ENCODE data around the gene FXYD1. TPM values are rescaled to one million over a fixed set of nuclear protein-coding genes. Genes with fewer than 3 reads are reported as not detected.
A peak's percentile ranks its signal among the peaks of the same experiment; 100 is the strongest.
"Not testable (repeated sequence)": the region's sequence is repeated elsewhere in the genome, so short reads cannot be mapped to it uniquely, and the experiment has no call there.

FXYD1 gene
- total RNA-seq, 1 donor from 2014 or later = 1.1 TPM

DNA sequence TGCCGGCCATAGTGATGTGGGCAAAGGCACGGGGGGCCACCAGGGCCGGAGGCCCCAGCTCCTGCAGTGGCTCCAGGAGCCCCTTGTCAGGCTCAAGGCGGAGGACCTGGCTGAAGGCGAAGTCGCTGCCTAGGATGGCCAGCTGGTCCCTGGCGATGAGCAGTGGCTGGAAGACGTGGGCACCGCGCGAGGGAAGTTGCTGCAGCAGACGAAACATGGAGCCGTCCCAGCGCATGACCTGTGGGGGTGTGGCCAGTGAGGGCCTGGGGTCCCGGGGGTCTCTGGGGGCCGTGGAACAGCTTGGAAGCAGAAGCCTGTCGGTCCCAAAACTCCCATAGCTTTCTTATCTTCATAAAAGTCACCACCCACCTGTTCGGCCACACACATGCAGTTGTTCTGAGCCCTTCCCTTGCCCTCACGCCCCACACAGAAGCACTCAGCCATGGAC, 13.3 kb upstream of the FXYD1 start:
- Mint-ChIP-seq H3K4me1 (peaks cover 14% of the 10 kb centered on the region), H3K27ac (no peak overlapping the region), H3K9me3 (no peaks in the 10 kb centered on the region), H3K27me3 (no peaks in the 10 kb centered on the region), H3K4me3 (no peak overlapping the region), H3K36me3 (ENCODE audit: low read depth) (no peaks in the 10 kb centered on the region)
- DNase-seq = no peak
- ChIA-PET CTCF (interaction anchor here (1.2 kb wide), 1 partner anchor 370 kb away, joined by 3 read pairs; no protein-coding TSS in a partner anchor), POLR2A (interaction anchor here (1.0 kb wide), 1 partner anchor 10 kb away, joined by 6 read pairs; the partner anchor contains the start of gene LGI4)
- intact Hi-C loops (cut with micrococcal nuclease) = no loop called here
- no peak for ATAC-seq (ENCODE audit: low read depth)
- TF ChIP-seq, protein P1, sequence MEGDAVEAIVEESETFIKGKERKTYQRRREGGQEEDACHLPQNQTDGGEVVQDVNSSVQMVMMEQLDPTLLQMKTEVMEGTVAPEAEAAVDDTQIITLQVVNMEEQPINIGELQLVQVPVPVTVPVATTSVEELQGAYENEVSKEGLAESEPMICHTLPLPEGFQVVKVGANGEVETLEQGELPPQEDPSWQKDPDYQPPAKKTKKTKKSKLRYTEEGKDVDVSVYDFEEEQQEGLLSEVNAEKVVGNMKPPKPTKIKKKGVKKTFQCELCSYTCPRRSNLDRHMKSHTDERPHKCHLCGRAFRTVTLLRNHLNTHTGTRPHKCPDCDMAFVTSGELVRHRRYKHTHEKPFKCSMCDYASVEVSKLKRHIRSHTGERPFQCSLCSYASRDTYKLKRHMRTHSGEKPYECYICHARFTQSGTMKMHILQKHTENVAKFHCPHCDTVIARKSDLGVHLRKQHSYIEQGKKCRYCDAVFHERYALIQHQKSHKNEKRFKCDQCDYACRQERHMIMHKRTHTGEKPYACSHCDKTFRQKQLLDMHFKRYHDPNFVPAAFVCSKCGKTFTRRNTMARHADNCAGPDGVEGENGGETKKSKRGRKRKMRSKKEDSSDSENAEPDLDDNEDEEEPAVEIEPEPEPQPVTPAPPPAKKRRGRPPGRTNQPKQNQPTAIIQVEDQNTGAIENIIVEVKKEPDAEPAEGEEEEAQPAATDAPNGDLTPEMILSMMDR (IDR thresholded peaks at IDR 0.05) = no peak

- no peak for DNase-seq
- H3K4me3 Mint-ChIP-seq = peak overlapping the region; percentile 5
- no peaks in the 10 kb centered on the region for H3K27me3 Mint-ChIP-seq
Observed at GRCh38 chr19:35125749-35126623, 12.6 kb upstream of the FXYD1 start.

DNA sequence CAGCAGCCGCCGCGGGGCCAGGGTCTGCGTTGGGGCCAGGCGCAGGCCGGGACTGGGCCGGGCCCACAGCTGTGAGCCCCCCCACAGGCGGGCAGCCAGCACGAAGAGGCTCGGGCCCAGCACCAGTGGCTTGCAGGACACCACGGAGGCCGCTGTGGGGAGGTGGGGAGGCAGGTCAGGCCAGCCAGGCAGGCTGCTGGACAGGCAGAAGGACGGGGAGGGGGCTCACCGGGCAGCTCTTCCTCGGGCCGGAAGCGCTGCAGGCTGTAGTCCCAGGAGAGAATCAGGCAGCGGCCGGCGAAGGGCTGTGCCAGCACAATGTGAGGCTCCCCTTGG, 12.0 kb upstream of the FXYD1 start:
- intact Hi-C loops (cut with micrococcal nuclease) = no loop called here
- no peaks in the 10 kb centered on the region for H3K9me3 Mint-ChIP-seq
- no peak overlapping the region for H3K27ac Mint-ChIP-seq
- no peaks in the 10 kb centered on the region for H3K27me3 Mint-ChIP-seq
- DNase-seq = no peak
- TF ChIP-seq, protein P1 (IDR thresholded peaks at IDR 0.05) = no peak
- H3K36me3 Mint-ChIP-seq (ENCODE audit: low read depth) = no peaks in the 10 kb centered on the region
- ChIA-PET POLR2A (no interaction called here), CTCF (interaction anchor here (1.3 kb wide), 1 partner anchor 10 kb away, joined by 4 read pairs; no protein-coding TSS in a partner anchor)
- peaks cover 14% of the 10 kb centered on the region for H3K4me1 Mint-ChIP-seq
- no peak for ATAC-seq (ENCODE audit: low read depth)
- H3K4me3 Mint-ChIP-seq = no peak overlapping the region

More at GRCh38 chr19:35125749-35126623, 12.6 kb upstream of the FXYD1 start:
- Mint-ChIP-seq H3K36me3 (ENCODE audit: low read depth) (no peaks in the 10 kb centered on the region), H3K9me3 (no peaks in the 10 kb centered on the region), H3K27ac (no peak overlapping the region), H3K4me1 (peaks cover 14% of the 10 kb centered on the region)
- ChIA-PET CTCF (no interaction called here), POLR2A (no interaction called here)
- TF ChIP-seq, protein P1 (IDR thresholded peaks at IDR 0.05) = no peak
- ATAC-seq (ENCODE audit: low read depth) = no peak
- intact Hi-C loops (cut with micrococcal nuclease) = no loop called here

DNA sequence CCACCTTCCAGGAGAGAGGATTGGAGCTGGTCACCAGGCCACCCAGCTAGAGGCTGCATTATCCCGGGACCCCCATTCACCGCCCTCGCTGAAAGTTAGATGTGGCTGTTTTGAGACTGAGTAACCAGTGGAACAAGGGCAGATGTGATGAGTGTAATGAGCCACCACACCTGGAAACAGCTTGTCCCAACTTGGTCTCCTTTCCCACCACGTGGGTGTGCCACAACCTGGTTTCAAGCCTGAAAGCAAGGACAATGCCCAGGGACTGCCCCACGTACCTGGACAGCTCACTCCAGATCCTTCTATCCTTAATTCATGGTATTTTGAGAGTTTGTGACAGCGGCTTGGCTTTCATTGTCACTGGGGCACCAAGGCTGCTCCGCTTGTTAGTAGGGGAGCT, 10.8 kb upstream of the FXYD1 start:
- DNase-seq (no peak), ATAC-seq (ENCODE audit: low read depth) (no peak)
- Mint-ChIP-seq H3K4me3 (no peak overlapping the region), H3K27ac (no peak overlapping the region), H3K4me1 (peaks cover 14% of the 10 kb centered on the region), H3K27me3 (no peaks in the 10 kb centered on the region), H3K36me3 (ENCODE audit: low read depth) (no peaks in the 10 kb centered on the region), H3K9me3 (no peaks in the 10 kb centered on the region)
- CTCF ChIA-PET = interaction anchor here (1.3 kb wide), 1 partner anchor 11 kb away, joined by 4 read pairs; no protein-coding TSS in a partner anchor
- intact Hi-C loops (cut with micrococcal nuclease) = no loop called here
- TF ChIP-seq, protein P1 (IDR thresholded peaks at IDR 0.05) = no peak
- POLR2A ChIA-PET = no interaction called here

GRCh38 chr19:35128398-35129057, 10.1 kb upstream of the FXYD1 start:
- POLR2A ChIA-PET = no interaction called here
- no peaks in the 10 kb centered on the region for H3K27me3 Mint-ChIP-seq
- peaks cover 14% of the 10 kb centered on the region for H3K4me1 Mint-ChIP-seq
- H3K27ac Mint-ChIP-seq = no peak overlapping the region
- no peaks in the 10 kb centered on the region for H3K36me3 Mint-ChIP-seq (ENCODE audit: low read depth)
- CTCF ChIA-PET = no interaction called here
- ATAC-seq (ENCODE audit: low read depth) (no peak), DNase-seq (no peak)
- TF ChIP-seq, protein P1 (IDR thresholded peaks at IDR 0.05) = no peak
- intact Hi-C loops (cut with micrococcal nuclease) = no loop called here
- no peak overlapping the region for H3K4me3 Mint-ChIP-seq
- no peaks in the 10 kb centered on the region for H3K9me3 Mint-ChIP-seq

DNA sequence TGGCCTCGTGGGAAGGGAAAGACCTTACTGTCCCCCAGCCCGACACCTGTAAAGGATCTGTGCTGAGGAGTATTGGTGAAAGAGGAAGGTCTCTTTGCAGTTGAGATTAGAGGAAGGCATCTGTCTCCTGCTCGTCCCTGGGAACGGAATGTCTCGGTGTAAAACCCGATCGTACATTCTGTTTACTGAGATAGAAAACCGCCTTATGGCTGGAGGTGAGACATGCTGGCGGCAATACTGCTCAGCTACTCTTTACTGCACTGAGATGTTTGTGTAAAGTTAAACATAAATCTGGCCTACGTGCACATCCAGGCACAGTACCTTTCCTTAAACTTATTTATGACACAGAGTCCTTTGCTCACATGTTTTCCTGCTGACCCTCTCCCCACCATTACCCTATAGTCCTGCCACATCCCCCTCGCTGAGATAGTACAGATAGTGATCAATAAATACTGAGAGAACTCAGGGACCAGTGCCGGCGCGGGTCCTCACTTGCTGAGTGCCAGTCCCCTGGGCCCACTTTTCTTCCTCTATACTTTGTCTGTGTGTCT, 8.8 kb upstream of the FXYD1 start:
- H3K9me3 Mint-ChIP-seq; H3K27ac Mint-ChIP-seq; DNase-seq; H3K27me3 Mint-ChIP-seq; H3K36me3 Mint-ChIP-seq (ENCODE audit: low read depth); H3K4me1 Mint-ChIP-seq; ATAC-seq (ENCODE audit: low read depth); CTCF ChIA-PET; intact Hi-C loops (cut with micrococcal nuclease); H3K4me3 Mint-ChIP-seq; POLR2A ChIA-PET: not testable (repeated sequence)

All from activated B cell treated with CpG ODN at 0.5 μM for 24 hours (primary cell).